Measurements from ENCODE around the gene SNRNP200. TPM values are rescaled to one million over a fixed set of nuclear protein-coding genes. Genes with fewer than 3 reads are reported as not detected.

SNRNP200 gene
- total RNA-seq, 3 donors from 2014 or later (not counting 1 experiment from before 2014, with no cell fraction given) = 207 to 236 (median 228) TPM

- Mint-ChIP-seq H3K4me3 (no peak overlapping the region), H3K4me1 (no peaks in the 10 kb centered on the region), H3K27ac (peak overlapping the region in 1 of 2 donors; percentile 43), H3K27me3 (ENCODE audit: low read depth in 2 of 2) (no peaks in the 10 kb centered on the region), H3K36me3 (peaks cover 18% of the 10 kb centered on the region), H3K9me3 (no peaks in the 10 kb centered on the region)
- H3K9me3 ChIP-seq (ENCODE audit: control insufficient read depth, insufficient read depth, low read length) = no peaks in the 10 kb centered on the region
- TF ChIP-seq, protein P1, sequence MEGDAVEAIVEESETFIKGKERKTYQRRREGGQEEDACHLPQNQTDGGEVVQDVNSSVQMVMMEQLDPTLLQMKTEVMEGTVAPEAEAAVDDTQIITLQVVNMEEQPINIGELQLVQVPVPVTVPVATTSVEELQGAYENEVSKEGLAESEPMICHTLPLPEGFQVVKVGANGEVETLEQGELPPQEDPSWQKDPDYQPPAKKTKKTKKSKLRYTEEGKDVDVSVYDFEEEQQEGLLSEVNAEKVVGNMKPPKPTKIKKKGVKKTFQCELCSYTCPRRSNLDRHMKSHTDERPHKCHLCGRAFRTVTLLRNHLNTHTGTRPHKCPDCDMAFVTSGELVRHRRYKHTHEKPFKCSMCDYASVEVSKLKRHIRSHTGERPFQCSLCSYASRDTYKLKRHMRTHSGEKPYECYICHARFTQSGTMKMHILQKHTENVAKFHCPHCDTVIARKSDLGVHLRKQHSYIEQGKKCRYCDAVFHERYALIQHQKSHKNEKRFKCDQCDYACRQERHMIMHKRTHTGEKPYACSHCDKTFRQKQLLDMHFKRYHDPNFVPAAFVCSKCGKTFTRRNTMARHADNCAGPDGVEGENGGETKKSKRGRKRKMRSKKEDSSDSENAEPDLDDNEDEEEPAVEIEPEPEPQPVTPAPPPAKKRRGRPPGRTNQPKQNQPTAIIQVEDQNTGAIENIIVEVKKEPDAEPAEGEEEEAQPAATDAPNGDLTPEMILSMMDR (IDR thresholded peaks at IDR 0.05) = no peak
- no peaks in the 10 kb centered on the region for H3K4me1 ChIP-seq (ENCODE audit: control insufficient read depth, insufficient read depth, low read length)
- peaks cover 78% of the 10 kb centered on the region for H3K36me3 ChIP-seq (ENCODE audit: control insufficient read depth, insufficient read depth, low read length)
- intact Hi-C loops (cut with micrococcal nuclease) = no loop called here
- no peak overlapping the region for H3K4me3 ChIP-seq (ENCODE audit: low read length)
- WGBS (ENCODE audit: insufficient coverage) = 97% methylated on average over 7 of the region's 7 CpGs
- no peak for ATAC-seq
- H3K27ac ChIP-seq (ENCODE audit: low read length) = no peak overlapping the region
- DNase-seq = no peak
- no peaks in the 10 kb centered on the region for H3K27me3 ChIP-seq (ENCODE audit: control insufficient read depth, insufficient read depth, low read length)
Observed at GRCh38 chr2:96274355-96275056, 30.8 kb downstream of the SNRNP200 start.

DNA sequence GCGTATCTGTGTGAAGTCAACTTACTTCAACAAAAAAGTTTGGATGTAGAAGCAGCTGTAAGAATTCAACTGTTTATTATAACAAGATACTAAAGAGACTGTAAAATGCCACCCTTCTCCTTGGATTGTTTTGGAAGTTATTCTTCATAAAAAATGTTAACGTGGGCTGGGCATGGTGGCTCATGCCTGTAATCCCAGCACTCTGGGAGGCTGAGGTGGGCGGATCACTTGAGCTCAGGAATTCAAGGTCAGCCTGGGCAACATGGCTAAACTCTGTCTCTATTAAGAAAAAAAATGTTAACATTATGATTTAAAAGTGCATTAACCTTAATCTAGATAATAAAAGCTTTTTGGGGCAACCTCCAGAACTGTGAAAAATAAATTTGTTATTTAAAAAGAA is 31.6 kb downstream of the SNRNP200 start:
- ATAC-seq (no peak), DNase-seq (no peak)
- Mint-ChIP-seq H3K27me3 (ENCODE audit: low read depth in 2 of 2) (no peaks in the 10 kb centered on the region), H3K9me3 (no peaks in the 10 kb centered on the region), H3K36me3 (peaks cover 13% of the 10 kb centered on the region), H3K4me1 (peaks cover 2 to 4% of the 10 kb centered on the region in 2 donors), H3K27ac (peak overlapping the region in 1 of 2 donors; percentile 26), H3K4me3 (no peak overlapping the region)
- Histone ChIP-seq H3K4me1 (ENCODE audit: control insufficient read depth, insufficient read depth, low read length) (no peaks in the 10 kb centered on the region), H3K27ac (ENCODE audit: low read length) (no peak overlapping the region), H3K9me3 (ENCODE audit: control insufficient read depth, insufficient read depth, low read length) (no peaks in the 10 kb centered on the region), H3K36me3 (ENCODE audit: control insufficient read depth, insufficient read depth, low read length) (peaks cover 78% of the 10 kb centered on the region), H3K27me3 (ENCODE audit: control insufficient read depth, insufficient read depth, low read length) (no peaks in the 10 kb centered on the region), H3K4me3 (ENCODE audit: low read length) (no peak overlapping the region)
- TF ChIP-seq, protein P1 (IDR thresholded peaks at IDR 0.05) = no peak
- intact Hi-C loops (cut with micrococcal nuclease) = no loop called here
- 83% methylated on average over 2 of the region's 3 CpGs for WGBS (ENCODE audit: insufficient coverage)

DNA sequence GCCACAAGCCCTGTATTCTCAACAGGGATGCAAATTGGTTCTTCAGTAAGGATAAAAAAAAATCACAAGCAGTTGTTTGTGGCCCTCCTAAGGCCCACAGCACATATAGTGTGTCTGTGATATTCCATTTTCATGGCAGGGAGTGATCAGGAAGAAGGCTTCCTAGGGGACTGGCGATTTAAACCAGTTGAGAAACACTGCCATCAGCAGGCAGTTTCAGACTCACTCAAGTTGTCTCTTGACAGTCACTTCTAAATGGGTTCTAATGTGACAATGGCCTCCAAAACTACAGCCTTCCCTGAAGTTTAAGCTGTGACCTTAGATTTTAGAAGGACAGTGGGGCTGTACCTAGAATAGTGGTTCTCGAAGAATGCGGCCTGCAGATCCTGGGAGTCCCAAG is 33.4 kb downstream of the SNRNP200 start:
- H3K9me3 ChIP-seq (ENCODE audit: control insufficient read depth, insufficient read depth, low read length) = no peaks in the 10 kb centered on the region
- intact Hi-C loops (cut with micrococcal nuclease) = no loop called here
- TF ChIP-seq, protein P1 (IDR thresholded peaks at IDR 0.05) = no peak
- Mint-ChIP-seq H3K36me3 (peaks cover 8% of the 10 kb centered on the region), H3K27me3 (ENCODE audit: low read depth in 2 of 2) (no peaks in the 10 kb centered on the region), H3K27ac (no peak overlapping the region), H3K4me3 (no peak overlapping the region), H3K9me3 (no peaks in the 10 kb centered on the region), H3K4me1 (peaks cover 15 to 19% of the 10 kb centered on the region in 2 donors)
- H3K4me3 ChIP-seq (ENCODE audit: low read length) = no peak overlapping the region
- no peak for ATAC-seq
- DNase-seq = no peak
- no peaks in the 10 kb centered on the region for H3K27me3 ChIP-seq (ENCODE audit: control insufficient read depth, insufficient read depth, low read length)
- WGBS (ENCODE audit: insufficient coverage) = 95% methylated on average over 3 of the region's 3 CpGs
- H3K27ac ChIP-seq (ENCODE audit: low read length) = no peak overlapping the region
- peaks cover 68% of the 10 kb centered on the region for H3K36me3 ChIP-seq (ENCODE audit: control insufficient read depth, insufficient read depth, low read length)
- H3K4me1 ChIP-seq (ENCODE audit: control insufficient read depth, insufficient read depth, low read length) = peaks cover 15% of the 10 kb centered on the region

Data from natural killer cell (primary cell).